GM23338 (cell line): ENCODE data around the gene SIGLEC12. TPM values are rescaled to one million over a fixed set of nuclear protein-coding genes. Genes with fewer than 3 reads are reported as not detected.

ENCODE experiments used
- ATAC-seq: fragments of 200-7000 bp; cut with Tn5 transposase; 3 replicates; pipeline ENCODE4 v1.9.1; 2020
- DNase-seq: peaks from one replicate; pipeline ENCODE4 v3.0.0-alpha.2; 2015; ENCODE audit warnings: low spot score
- H2AFZ ChIP-seq: fragments of 200-600 bp; sonication (generic); 2 replicates; pipeline ENCODE4 v1.8.0; 2016; ENCODE audit warnings: antibody characterized with exemption, mild to moderate bottlenecking, moderate library complexity
- H3F3A ChIP-seq: fragments of 200-600 bp; sonication (generic); replicated peaks from 2 replicates; pipeline ENCODE4 v1.8.0; 2017; ENCODE audit warnings: antibody characterized with exemption, mixed run types, low read depth
- H3K27ac ChIP-seq: fragments of 200-600 bp; sonication (generic); 2 replicates; pipeline ENCODE4 v1.6.1; 2016; ENCODE audit warnings: low read depth
- H3K27me3 ChIP-seq: fragments of 200-600 bp; sonication (generic); 2 replicates; pipeline ENCODE4 v1.8.0; 2016; ENCODE audit warnings: mild to moderate bottlenecking, mixed run types, moderate library complexity; ENCODE audit not compliant: insufficient read depth
- H3K36me3 ChIP-seq: fragments of 200-600 bp; sonication (generic); 2 replicates; pipeline ENCODE4 v1.8.0; 2016; ENCODE audit warnings: mild to moderate bottlenecking; ENCODE audit not compliant: insufficient read depth
- H3K4me1 ChIP-seq: fragments of 200-600 bp; sonication (generic); 2 replicates; pipeline ENCODE4 v1.8.0; 2016; ENCODE audit warnings: mild to moderate bottlenecking, moderate library complexity; ENCODE audit not compliant: insufficient read depth
- H3K4me2 ChIP-seq: fragments of 200-600 bp; sonication (generic); 2 replicates; pipeline ENCODE4 v1.7.1; 2017; ENCODE audit warnings: mixed run types
- H3K4me3 ChIP-seq: fragments of 200-600 bp; sonication (generic); 2 replicates; pipeline ENCODE4 v1.6.1; 2016; ENCODE audit warnings: mixed run types
- H3K79me2 ChIP-seq: fragments of 200-600 bp; sonication (generic); replicated peaks from 2 replicates; pipeline ENCODE4 v1.8.0; 2017; ENCODE audit warnings: mild to moderate bottlenecking; ENCODE audit not compliant: insufficient read depth
- H3K9me2 ChIP-seq: fragments of 200-600 bp; sonication (generic); 2 replicates; pipeline ENCODE4 v1.8.0; 2017; ENCODE audit not compliant: insufficient read depth
- H4K20me1 ChIP-seq: fragments of 200-600 bp; sonication (generic); replicated peaks from 2 replicates; pipeline ENCODE4 v1.8.0; 2017; ENCODE audit warnings: mild to moderate bottlenecking; ENCODE audit not compliant: insufficient read depth
- H3K27ac Mint-ChIP-seq: 2 replicates; pipeline ENCODE4 v1.8.0; 2020; ENCODE audit warnings: inconsistent platforms, mild to moderate bottlenecking, moderate library complexity, mixed read lengths
- H3K27me3 Mint-ChIP-seq: 3 replicates; pipeline ENCODE4 v1.8.0; 2022; ENCODE audit warnings: low read depth, mild to moderate bottlenecking, moderate library complexity, mixed read lengths, inconsistent platforms; ENCODE audit not compliant: insufficient read depth, poor library complexity
- H3K36me3 Mint-ChIP-seq: 3 replicates; pipeline ENCODE4 v1.8.0; 2021; ENCODE audit warnings: low read depth, mild to moderate bottlenecking, inconsistent platforms, moderate library complexity, mixed read lengths
- H3K4me1 Mint-ChIP-seq: 3 replicates; pipeline ENCODE4 v1.8.0; 2020; ENCODE audit warnings: mild to moderate bottlenecking, inconsistent platforms, mixed read lengths
- H3K4me3 Mint-ChIP-seq: 3 replicates; pipeline ENCODE4 v1.8.0; 2021; ENCODE audit warnings: moderate library complexity, mild to moderate bottlenecking, inconsistent platforms, mixed read lengths
- H3K9me3 Mint-ChIP-seq: 3 replicates; pipeline ENCODE4 v1.8.0; 2020; ENCODE audit warnings: moderate library complexity, mild to moderate bottlenecking, inconsistent platforms, mixed read lengths
- CREB1 ChIP-seq: fragments of 250-450 bp; sonication (Bioruptor Pico); IDR thresholded peaks from 2 replicates; pipeline ENCODE4 v1.5.0; 2020; ENCODE audit warnings: low read depth, mild to moderate bottlenecking, moderate library complexity
- ETS1 ChIP-seq: IDR thresholded peaks from 2 replicates; pipeline ENCODE4 v1.6.1; 2016; ENCODE audit warnings: antibody characterized with exemption
- EZH2 ChIP-seq: fragments of 200-600 bp; sonication (generic); IDR thresholded peaks from one replicate; pipeline ENCODE4 v1.8.0; 2017; ENCODE audit warnings: antibody characterized with exemption, mild to moderate bottlenecking, low read depth; ENCODE audit not compliant: unreplicated experiment
- EZH2phosphoT487 ChIP-seq: fragments of 200-600 bp; sonication (generic); IDR thresholded peaks from one replicate; pipeline ENCODE4 v1.8.1; 2018; ENCODE audit warnings: antibody characterized with exemption; ENCODE audit not compliant: unreplicated experiment
- JUNB ChIP-seq: IDR thresholded peaks from one replicate; pipeline ENCODE4 v1.6.1; 2016; ENCODE audit warnings: antibody characterized with exemption; ENCODE audit not compliant: unreplicated experiment
- NANOG ChIP-seq: IDR thresholded peaks from 2 replicates; pipeline ENCODE4 v1.6.1; 2016; ENCODE audit warnings: antibody characterized with exemption, borderline replicate concordance
- POLR2AphosphoS5 ChIP-seq: IDR thresholded peaks from 2 replicates; pipeline ENCODE4 v1.6.1; 2016; ENCODE audit warnings: antibody characterized with exemption, low read depth
- REST ChIP-seq: IDR thresholded peaks from one replicate; pipeline ENCODE4 v1.6.1; 2018; ENCODE audit warnings: antibody characterized with exemption; ENCODE audit not compliant: unreplicated experiment
- STAT1 ChIP-seq: IDR thresholded peaks from one replicate; pipeline ENCODE4 v1.6.1; 2016; ENCODE audit warnings: antibody characterized with exemption; ENCODE audit not compliant: unreplicated experiment
- ZNF114 ChIP-seq: fragments of 250-450 bp; sonication (Bioruptor Pico); IDR thresholded peaks from 2 replicates; pipeline ENCODE4 v1.5.0; 2020; ENCODE audit warnings: mild to moderate bottlenecking, moderate library complexity
- ZNF331 ChIP-seq: fragments of 250-450 bp; sonication (Bioruptor Pico); IDR thresholded peaks from 2 replicates; pipeline ENCODE4 v1.5.0; 2020; ENCODE audit warnings: low read depth, mild to moderate bottlenecking, moderate library complexity
- ZNF462 ChIP-seq: fragments of 250-450 bp; sonication (Bioruptor Pico); IDR thresholded peaks from 2 replicates; pipeline ENCODE4 v1.5.0; 2020; ENCODE audit warnings: mild to moderate bottlenecking, moderate library complexity
- polyA plus RNA-seq: library from polyadenylated mRNA; unstranded; fragments of >200 nt; fragmentation: Nextera tagmentation; extraction: Ambion mirVana; gene quantifications from 2 replicates; pipeline ENCODE4 v1.2.1, GENCODE V29; 2016
- total RNA-seq: library from RNA; depleted of rRNA; stranded (reverse); fragments of >200 nt; shearing (Covaris generic); gene quantifications from 2 replicates; pipeline ENCODE4 v1.2.3, GENCODE V29; 2014

The SIGLEC12 gene
- total and polyA plus RNA-seq, 2 experiments from 2014 or later = not detected

- no peak overlapping the region for H3K27ac Mint-ChIP-seq
- Histone ChIP-seq H3K4me3 (no peak overlapping the region), H3K27ac (no peak overlapping the region), H3K79me2 (no peaks in the 10 kb centered on the region), H3K27me3 (no peaks in the 10 kb centered on the region), H3K4me2 (no peak overlapping the region), H3K4me1 (peaks cover 12% of the 10 kb centered on the region), H4K20me1 (no peaks in the 10 kb centered on the region), H3K36me3 (no peaks in the 10 kb centered on the region), H2AFZ (no peak overlapping the region), H3F3A (no peaks in the 10 kb centered on the region), H3K9me2 (no peaks in the 10 kb centered on the region)
- TF ChIP-seq ZNF114 (no peak), JUNB (no peak), ZNF331 (CRISPR knock-in tag) (no peak), STAT1 (no peak), EZH2phosphoT487 (no peak), ZNF462 (CRISPR knock-in tag) (no peak), POLR2AphosphoS5 (no peak), NANOG (no peak), REST (no peak), EZH2 (no peak), CREB1 (CRISPR knock-in tag) (no peak), ETS1 (no peak)
- DNase-seq (no peak), ATAC-seq (no peak)
- H3K9me3 Mint-ChIP-seq = peaks cover 76% of the 10 kb centered on the region
- H3K36me3 Mint-ChIP-seq = peaks cover 7% of the 10 kb centered on the region; the same call in 1 of the 3 replicates
- H3K27me3 Mint-ChIP-seq = peaks cover 11% of the 10 kb centered on the region
- H3K4me1 Mint-ChIP-seq = peaks cover 7% of the 10 kb centered on the region; the same call in 1 of the 3 replicates
- no peak overlapping the region for H3K4me3 Mint-ChIP-seq
Measured at GRCh38 chr19:51549533-51550324, 48.1 kb upstream of the SIGLEC12 start.
